ENCODE data around the gene EFNA5.

EFNA5 gene

GRCh38 chr5:107359033-107359915 lies 311.5 kb downstream of the EFNA5 start:
- TF ChIP-seq GATA3 (IDR thresholded peaks at IDR 0.05; ENCODE audit: low read depth, low read length), result no peak

DNA sequence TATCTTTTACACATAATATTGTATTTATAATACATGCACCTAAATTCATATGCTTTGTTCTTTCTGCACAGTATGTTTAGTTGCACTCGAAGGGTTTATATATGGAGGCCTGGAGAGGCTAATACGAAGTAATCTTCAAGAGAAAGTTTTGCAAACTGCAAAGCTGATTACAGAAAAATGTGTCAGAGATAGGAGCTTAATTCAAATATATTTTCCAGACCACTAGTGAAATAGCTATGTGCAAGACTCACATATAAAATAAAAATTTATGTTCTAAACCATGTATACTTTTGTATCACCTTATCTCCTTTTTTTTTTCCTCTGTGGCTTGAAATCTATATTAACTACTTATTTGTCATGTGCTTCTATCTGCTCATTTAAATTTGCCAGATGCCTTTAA lies 313.8 kb downstream of the EFNA5 start:
- TF ChIP-seq GATA3 (IDR thresholded peaks at IDR 0.05; ENCODE audit: low read depth, low read length) (no peak), GATA2 (IDR thresholded peaks at IDR 0.05; ENCODE audit: low read depth, low read length) (no peak)

GRCh38 chr5:107352576-107352975 lies 318.2 kb downstream of the EFNA5 start:
- no peak for TF ChIP-seq GATA3 (IDR thresholded peaks at IDR 0.05; ENCODE audit: low read depth, low read length)
- TF ChIP-seq GATA2 (IDR thresholded peaks at IDR 0.05; ENCODE audit: low read depth, low read length), result no peak

GRCh38 chr5:107342371-107342770 lies 328.4 kb downstream of the EFNA5 start:
- TF ChIP-seq GATA2 (IDR thresholded peaks at IDR 0.05; ENCODE audit: low read depth, low read length) (no peak), GATA3 (IDR thresholded peaks at IDR 0.05; ENCODE audit: low read depth, low read length) (no peak)

DNA sequence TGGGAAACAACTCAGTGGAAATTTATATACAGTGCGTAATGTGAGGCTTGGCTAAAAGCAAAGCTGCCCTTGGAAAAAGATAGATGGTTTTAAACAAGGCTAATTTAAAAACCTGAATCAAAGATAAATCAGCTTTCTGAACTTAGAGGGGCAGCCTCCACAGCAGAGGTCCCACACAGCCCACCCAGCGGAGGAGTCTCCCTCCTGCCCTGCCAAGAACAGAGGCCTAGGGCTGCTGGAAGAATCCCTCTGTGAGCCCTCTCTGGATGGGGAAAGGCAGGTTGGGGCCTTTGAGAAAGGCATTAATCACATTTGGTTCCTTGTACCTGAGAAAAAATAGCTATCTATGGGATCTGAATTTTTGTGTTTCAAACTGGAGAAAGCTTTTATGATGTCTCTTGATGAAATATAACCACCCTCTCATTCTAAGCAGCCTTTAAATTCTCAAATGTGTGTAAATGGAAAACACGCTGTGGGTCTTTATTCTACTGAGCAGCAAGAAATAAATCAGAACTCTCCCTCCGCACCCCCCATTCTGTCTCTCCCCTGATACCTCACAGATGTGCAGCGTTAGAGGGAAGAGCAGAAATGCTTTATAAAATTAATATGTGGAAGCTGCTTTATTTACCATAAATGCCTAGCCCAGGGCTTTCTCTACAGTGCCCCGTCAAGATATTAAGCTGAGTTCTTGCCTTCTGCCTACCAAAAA lies 329.2 kb downstream of the EFNA5 start:
- TF ChIP-seq GATA3 (IDR thresholded peaks at IDR 0.05; ENCODE audit: low read depth, low read length) (no peak), GATA2 (IDR thresholded peaks at IDR 0.05; ENCODE audit: low read depth, low read length) (no peak)

GRCh38 chr5:107340631-107341030 lies 330.1 kb downstream of the EFNA5 start:
- no peak for TF ChIP-seq GATA3 (IDR thresholded peaks at IDR 0.05; ENCODE audit: low read depth, low read length)

GRCh38 chr5:107338335-107338734 lies 332.4 kb downstream of the EFNA5 start:
- no peak for TF ChIP-seq GATA3 (IDR thresholded peaks at IDR 0.05; ENCODE audit: low read depth, low read length)

DNA sequence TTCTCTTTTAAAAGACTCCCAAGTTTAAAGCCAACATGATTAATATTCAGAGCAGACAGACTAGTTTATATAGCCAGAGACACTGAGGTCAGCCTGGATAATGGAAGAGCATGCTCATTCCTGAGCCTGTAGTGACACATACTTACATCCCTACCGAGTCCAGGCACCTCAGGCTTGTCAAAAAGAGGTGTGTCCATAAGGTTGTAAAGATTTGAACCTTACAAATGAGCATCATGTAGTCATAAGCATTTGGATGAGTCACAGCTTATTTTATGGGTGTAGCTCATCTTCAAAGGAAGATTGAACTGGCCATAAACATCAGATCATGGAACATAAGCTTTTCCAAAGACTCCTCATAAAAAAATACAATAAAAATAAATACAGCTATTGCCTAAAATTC lies 333.5 kb downstream of the EFNA5 start:
- TF ChIP-seq GATA2 (IDR thresholded peaks at IDR 0.05; ENCODE audit: low read depth, low read length) (no peak), GATA3 (IDR thresholded peaks at IDR 0.05; ENCODE audit: low read depth, low read length) (no peak)

GRCh38 chr5:107331882-107332281 lies 338.9 kb downstream of the EFNA5 start:
- no peak for TF ChIP-seq GATA3 (IDR thresholded peaks at IDR 0.05; ENCODE audit: low read depth, low read length)
- no peak for TF ChIP-seq GATA2 (IDR thresholded peaks at IDR 0.05; ENCODE audit: low read depth, low read length)

DNA sequence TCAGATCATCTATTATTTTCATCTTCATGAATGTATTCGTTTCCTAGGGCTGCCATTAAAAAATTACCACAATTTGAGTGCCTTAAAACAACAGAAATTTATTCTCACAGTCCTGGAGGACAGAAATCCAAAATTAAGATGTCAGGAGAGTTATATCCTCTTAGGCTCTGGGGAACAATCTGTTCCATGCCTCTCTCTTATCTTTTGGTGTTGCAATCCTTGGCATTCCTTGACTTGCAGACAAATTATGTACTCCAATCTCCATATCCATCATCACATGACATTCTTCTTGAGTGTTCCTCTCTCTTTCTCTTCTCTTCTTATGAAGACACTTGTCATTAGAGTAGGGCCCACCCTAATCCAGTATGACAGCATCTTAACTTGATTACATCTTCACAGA lies 339.4 kb downstream of the EFNA5 start:
- TF ChIP-seq GATA2 (IDR thresholded peaks at IDR 0.05; ENCODE audit: low read depth, low read length), result no peak
- no peak for TF ChIP-seq GATA3 (IDR thresholded peaks at IDR 0.05; ENCODE audit: low read depth, low read length)

GRCh38 chr5:107330903-107331302 lies 339.8 kb downstream of the EFNA5 start:
- no peak for TF ChIP-seq GATA2 (IDR thresholded peaks at IDR 0.05; ENCODE audit: low read depth, low read length)
- no peak for TF ChIP-seq GATA3 (IDR thresholded peaks at IDR 0.05; ENCODE audit: low read depth, low read length)

DNA sequence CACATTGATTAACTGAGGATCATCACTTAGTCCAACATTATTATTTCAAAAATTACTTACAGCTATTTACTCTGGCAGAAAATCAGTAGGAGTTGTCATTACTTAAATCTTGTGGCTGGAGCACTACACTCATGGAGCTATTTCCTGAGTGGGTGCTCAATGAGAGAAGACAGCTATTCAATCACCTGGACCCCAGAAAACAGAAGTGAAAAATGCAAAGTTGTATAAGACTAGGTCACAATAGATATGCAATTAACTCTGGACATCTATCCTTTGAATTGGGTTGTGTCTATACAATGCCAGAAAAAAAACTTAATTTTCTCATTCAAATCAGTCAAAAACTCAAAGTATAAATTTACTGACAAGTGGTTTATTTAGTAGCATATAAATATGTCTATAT lies 340.9 kb downstream of the EFNA5 start:
- TF ChIP-seq GATA2 (IDR thresholded peaks at IDR 0.05; ENCODE audit: low read depth, low read length), result no peak
- TF ChIP-seq GATA3 (IDR thresholded peaks at IDR 0.05; ENCODE audit: low read depth, low read length), result no peak

All from SH-SY5Y (cell line).